NCI-H1092 treated with DMSO at 0.1 percent for 48 hours (cell line): ENCODE data around the gene DIS3L2.

ENCODE experiments used
- DNase-seq: peaks from one replicate; lab custom pipeline; 2025; lab: John Stamatoyannopoulos, UW

The DIS3L2 gene, protein sequence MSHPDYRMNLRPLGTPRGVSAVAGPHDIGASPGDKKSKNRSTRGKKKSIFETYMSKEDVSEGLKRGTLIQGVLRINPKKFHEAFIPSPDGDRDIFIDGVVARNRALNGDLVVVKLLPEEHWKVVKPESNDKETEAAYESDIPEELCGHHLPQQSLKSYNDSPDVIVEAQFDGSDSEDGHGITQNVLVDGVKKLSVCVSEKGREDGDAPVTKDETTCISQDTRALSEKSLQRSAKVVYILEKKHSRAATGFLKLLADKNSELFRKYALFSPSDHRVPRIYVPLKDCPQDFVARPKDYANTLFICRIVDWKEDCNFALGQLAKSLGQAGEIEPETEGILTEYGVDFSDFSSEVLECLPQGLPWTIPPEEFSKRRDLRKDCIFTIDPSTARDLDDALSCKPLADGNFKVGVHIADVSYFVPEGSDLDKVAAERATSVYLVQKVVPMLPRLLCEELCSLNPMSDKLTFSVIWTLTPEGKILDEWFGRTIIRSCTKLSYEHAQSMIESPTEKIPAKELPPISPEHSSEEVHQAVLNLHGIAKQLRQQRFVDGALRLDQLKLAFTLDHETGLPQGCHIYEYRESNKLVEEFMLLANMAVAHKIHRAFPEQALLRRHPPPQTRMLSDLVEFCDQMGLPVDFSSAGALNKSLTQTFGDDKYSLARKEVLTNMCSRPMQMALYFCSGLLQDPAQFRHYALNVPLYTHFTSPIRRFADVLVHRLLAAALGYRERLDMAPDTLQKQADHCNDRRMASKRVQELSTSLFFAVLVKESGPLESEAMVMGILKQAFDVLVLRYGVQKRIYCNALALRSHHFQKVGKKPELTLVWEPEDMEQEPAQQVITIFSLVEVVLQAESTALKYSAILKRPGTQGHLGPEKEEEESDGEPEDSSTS

DNA sequence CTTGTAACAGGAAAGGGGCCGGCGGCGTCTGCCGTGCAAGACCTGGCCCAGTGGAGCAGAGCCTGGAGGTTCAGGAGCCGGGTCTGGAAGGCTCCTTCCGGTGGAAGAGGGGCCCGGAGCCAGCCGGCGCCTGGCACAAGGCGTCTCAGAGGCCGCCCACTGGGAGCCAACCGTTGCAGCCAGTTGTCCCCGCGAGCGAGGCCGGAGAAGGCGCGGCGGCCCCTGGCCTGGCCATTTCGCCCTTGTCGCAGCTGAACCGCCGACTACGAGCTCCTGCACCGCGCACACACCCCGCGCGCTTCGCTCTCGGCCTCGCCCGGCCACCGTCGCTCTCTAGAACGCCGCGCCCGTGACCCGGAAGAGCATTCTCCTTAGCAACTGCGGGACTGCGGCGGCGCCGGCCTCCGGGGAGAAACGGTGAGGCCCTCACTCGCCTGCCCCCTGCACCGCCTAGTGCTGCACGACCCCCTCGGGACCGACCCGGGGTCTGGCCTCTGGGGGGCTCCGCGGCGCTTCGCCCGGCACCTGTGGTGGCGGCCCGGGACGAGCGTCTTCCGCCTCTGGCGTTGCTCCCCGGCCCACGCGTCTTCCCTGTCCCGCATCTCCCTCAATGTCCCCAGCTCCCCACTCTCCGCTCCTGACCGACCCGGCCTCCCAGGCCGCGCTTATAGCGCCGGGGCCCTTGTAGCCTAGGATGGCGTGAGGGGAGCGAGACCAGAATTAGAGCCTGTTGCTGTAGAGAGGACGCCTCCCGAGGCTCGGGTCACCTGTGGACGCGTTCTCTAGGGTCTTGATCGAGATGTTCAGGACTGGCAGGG is at the start of gene DIS3L2:
TSS of gene DIS3L2 (plus strand) at position 365 of the 818 bp plus-strand sequence. CDS start 53,215 bp downstream, outside the sequence.
- DNase-seq = peak; percentile 70

DNA sequence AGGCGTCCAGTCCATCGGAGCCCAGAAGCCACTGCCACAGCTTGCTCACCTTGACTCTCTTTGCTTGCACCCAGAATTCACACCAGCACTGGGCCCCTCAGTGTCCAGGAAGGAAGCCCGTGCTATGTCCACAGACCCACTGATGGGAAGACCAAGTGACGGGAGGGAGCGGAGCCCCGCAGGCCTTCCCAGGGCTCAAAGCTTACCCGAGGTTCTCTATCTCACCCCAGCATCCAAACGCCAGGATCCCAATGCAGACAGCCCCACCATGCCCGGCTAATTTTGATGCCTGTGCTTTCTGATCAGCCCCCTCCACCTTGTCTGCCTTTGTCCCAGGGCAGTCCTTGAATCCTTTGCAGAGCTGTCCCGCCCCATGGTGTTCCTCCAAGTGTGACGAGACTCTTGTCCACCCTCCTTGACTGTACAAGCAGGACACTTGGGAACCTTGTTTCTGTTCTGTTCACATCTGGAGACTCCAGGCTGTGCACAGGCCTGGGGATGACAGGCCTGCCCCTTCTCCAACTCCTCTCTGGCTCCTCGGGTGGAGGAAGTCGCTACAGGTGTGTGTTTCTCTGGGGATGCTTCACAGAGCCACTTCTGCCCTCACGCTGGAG is 47.3 kb upstream of the DIS3L2 start:
- DNase-seq = no peak

DNA sequence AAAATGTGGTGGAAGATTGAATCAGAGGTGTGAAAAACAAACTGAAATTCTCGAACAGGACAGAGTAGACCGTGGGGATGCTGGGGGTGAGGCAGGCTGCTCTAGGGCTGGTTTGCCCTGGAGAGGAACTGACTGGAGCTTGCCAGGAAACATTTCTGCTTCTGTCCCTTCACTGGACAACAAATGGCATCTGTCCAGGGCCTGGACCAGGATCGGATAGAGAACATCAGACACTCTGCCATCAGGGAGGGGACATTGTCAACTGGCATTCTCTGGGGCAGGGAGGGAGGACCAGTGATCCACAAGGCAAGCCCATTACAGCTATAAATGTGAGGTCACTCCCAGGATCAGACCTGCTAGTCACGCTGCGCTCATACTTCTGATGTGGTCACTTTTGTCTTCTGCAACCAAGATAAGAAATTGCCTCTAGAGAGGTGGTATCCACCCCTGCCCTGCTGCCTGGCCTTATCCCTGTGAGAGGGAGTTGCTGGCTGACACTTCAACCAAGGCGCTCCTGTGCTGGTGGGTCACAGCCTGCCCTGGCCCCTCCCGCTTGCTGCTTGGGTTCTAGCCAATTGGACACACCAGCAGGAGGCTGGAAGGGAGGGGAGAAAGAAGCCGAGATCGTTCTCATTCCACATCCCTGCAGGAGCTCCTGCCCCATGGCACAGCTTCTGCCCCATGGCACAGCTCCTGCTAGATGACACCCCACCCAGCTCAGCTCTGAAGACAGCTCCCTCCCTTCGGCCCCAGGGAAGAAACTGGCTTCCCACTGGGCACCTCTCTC is 44.0 kb upstream of the DIS3L2 start:
- DNase-seq = no peak

DNA sequence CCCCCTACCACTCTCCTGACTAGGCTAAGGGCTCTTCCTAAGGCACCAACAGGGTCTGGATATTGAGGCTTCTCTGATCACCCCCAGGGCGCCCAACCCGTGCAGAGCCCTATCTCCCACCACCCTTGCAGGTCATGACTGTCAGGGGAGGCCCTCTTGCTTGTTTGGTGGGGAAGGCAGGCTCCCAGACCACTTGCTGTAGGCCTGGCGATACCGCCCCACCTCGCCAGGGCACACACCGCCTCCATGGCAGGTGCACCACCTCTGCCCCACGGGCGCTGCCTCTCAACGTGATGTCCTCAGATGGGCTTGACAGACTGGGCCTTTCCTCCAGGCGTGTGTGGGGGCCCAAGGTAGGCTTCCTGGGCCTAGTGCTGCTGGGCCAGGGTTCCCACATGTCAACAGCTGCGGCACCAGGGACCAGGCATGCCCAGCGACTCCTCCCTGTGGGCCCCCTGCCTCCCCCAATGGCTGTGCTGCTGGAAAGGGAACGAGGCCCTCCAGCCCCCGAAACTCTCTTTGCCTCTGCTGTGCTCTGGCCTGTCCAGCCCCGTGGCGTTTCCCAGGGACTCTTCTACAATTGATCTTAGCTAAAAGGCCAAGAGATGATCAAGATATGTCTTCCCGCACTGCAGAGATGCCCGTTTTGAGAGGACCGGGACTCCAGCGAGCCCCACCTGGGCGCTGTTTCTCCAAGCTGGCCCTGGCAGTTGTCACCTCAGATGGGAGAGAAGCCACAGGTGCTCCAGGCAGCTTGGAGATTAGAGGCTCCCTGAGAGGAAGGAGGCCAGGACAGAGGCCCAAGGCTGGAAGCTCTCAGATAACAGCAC is 42.8 kb upstream of the DIS3L2 start:
- DNase-seq = no peak

DNA sequence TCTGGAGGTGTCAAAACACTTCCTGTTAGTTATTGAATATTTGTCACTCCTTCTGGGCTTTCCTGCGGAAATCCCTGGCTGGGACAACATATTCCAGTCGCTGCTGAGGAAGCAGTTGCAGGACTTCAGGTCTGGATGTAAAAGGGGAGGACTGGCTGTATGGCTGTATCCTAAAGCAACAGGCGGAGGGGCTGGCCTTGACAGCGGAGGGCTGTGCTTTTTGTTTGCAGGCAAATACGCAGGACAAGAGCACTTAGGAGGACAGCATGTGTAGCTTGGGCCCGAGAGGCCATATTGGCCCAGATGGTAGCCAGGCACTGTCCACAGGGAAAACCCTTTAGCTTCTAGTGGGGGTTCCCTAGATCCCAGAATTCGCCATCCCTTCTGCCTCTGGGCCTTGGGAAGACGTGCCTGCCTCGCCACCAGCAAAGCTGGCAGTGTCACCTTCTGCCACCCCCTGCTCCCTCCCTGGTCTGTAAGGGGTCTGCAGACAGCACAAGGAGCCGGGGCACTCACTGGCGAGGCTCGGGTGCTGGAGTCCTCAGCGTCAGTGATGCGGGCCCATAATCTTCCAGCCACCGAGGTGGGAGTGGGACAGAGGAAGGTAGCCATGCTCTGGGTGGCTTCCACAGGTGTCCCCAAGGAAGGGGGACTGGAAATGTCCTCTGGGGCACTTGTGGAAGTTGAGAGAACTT is 42.0 kb upstream of the DIS3L2 start:
- no peak for DNase-seq

DNA sequence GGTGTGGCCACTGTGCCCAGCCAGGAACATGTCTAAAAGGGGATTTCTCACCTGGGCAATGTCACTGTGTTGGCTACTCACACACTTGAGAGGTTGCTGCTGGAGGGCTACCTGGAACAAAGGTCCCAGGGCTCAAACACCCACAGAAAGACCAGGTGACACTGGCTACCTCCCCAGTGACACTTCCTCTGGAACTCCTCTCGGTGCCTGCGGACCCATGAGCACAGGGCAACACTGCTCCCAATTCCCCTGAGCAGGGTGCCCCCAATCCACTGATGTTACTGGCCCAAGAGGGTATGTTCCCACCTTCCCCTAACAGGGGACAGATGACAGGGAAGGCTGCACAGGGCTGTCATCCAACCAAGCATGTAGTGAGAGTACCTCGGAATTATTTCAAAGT is 41.1 kb upstream of the DIS3L2 start:
- no peak for DNase-seq

DNA sequence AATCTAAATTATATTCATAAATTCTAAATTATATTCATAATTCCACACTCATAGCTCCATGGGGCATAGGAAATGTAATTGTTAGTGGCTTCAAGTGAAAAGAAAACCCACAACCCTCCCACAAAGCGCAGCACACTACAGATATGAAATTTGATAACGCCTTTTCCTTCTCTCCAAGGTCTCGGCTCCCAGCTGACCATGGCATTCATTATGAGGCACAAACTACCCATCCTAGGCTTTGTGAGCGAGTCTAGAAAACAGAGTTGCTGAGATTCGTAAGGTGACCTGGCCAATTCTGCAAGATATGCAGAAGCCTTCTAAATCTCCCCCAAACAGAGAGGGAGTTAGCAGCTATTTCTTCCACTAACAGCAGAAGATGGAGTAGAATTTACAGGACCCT is 40.7 kb upstream of the DIS3L2 start:
- DNase-seq = no peak

DNA sequence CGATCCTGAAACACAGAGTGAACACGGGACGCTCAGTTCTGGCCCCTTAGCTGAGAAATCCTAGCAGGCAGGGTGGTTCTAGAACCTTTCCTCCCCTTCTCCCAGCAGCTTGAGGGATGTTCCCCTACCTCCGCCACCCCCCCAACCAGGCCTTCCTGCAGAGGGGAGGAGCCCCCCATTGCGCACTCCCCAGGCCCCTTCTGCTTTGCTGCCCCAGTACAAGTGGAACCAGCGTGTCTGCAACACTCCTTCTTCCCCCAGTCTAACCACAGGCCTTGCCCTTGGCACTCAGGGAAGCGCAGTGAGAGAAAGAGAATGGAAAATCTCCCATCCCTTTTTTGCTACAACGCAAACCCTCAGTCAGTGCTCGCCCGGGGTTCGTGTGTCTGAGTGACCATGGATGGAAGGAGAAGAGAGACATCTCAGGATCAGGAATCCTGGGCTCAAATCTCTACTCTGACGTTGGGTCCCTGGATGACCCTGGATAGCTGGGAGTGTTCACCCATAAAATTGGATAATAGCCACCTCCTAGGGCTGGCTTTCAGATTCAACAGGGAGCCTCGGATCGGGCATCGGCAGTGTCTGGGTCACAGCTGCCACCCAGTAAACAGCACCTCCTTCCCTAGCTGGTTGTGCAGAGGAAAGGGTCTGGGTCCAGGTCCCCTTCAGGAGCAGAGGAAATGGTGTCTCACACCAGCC is 39.1 kb upstream of the DIS3L2 start:
- no peak for DNase-seq

DNA sequence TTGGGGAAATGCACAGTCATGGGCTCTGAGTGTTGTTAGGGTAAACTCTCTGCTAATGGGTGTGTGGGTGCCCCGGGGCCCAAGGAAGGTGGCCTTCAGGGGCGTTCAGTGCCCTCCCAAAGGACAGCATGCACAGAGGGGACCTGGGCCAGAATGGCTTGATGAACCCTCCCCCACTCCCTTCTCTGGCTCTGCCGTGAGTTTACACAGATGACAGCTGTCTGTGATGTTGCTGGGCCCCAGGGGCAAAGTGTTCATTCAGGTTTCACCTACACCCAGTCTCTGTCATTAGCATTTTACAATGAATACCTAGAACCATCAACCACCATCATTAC is 38.5 kb upstream of the DIS3L2 start:
- DNase-seq = no peak

DNA sequence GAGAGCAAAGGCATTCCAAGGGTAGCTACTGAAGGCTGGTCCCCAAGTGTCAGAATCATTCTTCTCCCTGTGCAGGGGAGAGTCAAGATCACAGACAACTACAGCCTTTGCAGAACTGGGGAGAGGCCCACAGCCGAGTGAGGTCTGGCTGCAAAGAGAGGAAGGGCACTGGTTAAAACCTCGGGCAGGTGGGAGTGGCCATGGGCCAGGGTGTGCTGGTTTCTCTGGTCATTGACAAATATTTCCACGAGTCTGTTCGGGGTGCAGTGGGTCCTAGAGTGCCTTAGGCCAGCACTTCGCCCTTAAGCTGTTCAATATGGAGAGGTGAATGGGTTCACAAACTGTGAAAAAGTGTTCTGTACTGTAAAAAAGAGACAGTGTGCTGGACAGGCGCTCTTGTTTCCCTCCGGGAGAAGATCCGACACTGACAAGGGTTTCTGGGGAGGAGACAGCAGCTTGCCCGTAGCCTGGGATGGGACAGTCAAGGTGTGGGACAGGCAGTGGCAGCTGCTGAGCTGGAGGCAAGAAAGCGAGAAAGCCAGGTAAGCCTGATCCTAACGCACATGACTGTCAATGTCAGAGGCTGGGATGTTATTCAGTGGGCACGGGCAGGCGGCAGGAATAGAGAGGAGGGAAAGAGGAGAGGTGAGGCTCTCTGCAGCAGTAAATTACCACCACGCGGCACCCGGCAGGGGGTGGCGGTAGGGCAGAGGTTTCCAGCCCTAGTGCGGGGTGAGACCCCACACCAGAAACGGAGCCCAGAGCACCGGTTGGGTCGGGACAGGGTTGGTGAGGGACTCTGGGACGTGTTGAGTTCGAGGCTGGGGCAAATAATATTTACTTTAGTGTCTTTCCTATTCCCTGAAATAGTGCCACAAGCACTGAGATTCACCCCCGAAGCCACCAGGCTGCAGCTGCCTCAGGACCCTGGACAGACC is 37.3 kb upstream of the DIS3L2 start:
- DNase-seq = no peak

DNA sequence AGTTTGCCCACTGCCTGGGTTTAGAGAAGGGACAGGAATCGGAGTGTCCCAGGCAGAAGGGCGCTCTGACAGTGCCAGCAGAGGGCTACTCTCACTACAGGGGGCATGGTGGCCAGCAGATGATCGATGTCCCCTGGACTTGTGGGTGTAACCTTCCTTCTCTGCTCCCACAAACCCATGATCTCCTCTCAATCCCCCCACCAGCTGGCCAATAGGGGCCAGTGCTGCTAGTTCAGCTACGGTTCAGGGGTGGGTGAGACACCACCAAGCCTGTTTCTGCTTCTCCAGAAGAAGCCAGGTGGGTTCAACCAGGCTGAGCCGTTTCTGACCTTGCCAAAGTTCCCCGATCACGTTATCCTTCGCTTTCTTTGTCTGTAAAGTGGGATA is 36.6 kb upstream of the DIS3L2 start:
- DNase-seq = no peak

DNA sequence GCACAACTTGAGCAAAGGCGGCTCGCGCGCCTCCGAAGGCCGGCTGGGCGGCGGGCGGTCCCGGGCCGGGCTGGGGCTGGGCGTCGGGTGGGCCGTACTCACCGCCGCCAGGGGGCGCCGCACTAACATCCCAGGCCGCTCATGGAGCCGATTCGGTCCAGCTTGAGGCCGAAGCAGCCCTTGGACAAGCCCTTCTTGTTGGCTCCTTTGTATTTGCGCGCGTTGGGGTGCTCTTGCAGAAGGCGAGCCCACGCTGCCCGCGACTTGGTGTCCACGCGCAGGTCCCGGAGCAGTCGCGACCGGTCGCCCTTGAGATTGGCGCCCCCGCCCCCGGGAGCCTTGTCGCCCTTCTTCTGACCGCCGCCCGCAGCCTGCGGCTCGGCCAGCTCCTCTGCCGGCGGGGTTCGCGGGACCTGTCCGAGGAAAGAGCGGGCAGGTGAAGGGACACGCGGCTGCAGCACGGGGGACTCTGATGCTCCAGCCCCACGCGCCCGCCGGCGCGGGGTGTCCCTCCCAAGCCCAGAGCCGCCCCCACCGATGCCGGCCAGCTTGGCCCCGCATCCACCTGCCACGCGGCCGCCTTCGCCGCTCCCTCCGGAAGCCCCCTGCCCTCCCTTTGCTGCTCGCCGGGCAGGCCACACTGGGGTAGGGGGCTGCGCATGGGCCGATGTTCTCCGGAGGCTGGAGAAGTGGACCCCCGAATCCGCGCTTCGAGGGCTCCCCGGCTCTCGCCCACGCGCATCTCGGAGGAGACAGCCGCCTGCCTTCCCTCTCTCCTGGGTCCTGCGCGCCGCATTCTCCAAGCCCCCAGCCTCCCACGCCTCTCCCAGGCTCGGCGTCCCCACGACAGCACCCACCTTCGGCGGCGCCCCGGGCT is 36.0 kb upstream of the DIS3L2 start:
- DNase-seq = peak; percentile 31

DNA sequence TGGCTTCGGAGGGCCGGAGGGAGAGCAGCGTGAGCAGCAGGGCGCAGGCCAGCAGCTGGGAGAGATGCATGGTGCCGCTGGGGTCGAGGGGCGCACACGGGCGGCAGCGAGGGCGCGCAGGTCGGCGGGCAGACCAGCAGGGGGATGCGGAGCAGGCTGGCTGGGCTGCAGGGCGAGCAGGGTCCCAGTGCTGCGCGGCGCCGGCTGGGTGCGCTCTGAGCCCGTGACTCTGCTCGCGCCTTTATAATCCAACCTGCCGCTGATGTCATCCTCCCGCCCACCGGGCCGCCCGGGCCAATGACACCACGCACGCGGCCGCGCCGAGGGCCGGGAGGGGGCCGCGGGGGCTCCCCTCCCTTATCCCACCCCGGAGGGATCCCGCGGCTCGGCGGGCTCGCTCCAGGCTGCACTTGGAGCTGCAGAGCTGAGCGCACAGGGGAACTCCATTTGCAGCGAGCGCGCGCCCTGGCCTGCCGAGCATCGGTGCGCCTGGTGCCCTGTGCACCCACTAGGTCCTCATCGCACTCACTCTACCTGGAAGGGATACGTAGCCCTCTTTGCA is 35.3 kb upstream of the DIS3L2 start, which contains the start of gene NPPC:
TSS of gene NPPC (minus strand) at position 217 of the 562 bp plus-strand sequence. CDS start at position 70, 147 bp downstream.
- peak; percentile 52 for DNase-seq

DNA sequence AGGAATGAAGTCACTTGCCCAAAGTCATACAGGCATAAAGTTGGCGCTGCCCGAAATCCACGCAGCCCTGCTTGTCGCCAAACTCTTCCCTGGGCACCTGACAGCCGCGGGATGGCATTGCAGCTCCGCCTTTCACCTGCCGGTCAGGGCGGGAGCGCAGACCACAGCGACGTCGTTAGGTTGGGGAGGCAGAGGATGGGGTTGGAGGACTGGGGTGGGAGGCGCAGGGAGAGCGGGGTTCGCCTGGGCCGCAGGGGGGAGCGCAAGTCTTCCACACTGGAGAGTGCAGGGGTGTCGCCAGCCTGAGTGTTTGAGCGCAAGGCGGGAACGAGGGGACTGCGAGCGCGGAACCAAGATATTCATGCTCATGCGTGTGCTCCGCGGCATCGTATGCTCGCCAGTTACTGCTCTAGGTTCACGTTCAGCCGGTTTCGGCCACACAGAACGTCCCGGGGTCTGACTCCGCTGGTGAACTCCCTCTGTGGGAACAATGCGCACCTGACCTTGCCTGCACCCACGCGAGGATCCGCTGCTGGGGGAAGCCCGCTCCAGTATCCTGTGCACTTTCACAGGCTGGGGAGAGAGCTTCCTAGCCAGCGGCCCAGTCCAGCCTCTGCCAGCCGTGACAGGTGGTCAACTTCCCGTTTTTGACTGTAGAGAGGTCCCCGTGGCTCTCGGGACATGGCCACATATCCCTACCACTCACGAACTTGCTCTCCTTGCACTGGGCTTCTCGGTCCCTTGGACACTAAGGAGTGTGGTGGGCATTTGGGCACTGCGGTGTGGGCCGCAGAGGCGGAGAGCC is 34.5 kb upstream of the DIS3L2 start:
- DNase-seq = no peak

DNA sequence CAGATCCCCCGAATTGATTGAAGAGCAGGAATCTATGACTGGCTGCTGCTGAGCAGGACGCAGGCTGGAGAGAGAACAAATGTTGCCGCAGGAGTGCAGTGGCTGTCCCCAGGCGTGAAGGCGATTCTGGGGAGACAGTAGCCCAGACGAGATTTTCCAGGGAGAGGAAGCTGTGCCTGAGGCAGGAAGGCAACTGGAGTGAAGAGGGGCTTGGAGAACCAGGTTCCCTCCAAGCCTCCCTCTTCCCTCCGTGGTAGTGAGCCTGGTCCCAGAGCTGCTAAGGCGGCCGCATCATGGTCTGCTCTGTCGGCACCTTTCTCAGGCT is 34.0 kb upstream of the DIS3L2 start:
- DNase-seq = no peak

DNA sequence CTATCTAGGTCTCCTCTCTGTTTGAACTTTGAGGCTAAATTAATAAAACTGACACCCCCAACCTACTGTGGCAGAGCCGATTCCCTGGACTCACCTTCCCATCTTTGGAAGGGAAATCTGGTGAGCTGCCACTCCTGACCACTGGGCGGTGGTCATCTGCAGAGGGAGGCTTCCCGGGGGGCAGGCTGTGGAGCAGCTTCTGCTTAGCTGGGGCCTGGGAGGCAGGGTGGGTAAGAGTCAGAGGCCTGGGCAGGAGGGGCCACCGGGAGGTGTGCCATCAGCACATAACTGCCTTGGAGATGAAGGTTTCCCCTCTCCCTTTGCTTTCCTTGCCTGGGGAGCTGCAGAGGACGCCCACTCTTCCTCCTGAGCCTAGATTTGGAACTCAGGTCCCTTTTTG is 33.0 kb upstream of the DIS3L2 start:
- no peak for DNase-seq
